Endothelial cell of umbilical vein (primary cell): ENCODE measurements around the gene BCL2. TPM values are rescaled to one million over a fixed set of nuclear protein-coding genes. Genes with fewer than 3 reads are reported as not detected.

Experiments
- BruUV-seq: library from RNA; stranded (reverse); fragments of 400-500 nt; replicated peaks from 2 replicates; lab custom pipeline; 2021; lab: Mats Ljungman, UMichigan
- CTCF ChIA-PET: fragments of 300-600, 350-600 bp; sonication (Branson Sonifier 250); formaldehyde crosslinking; loops from one replicate; lab custom pipeline; 2021; ENCODE audit warnings: antibody characterized with exemption, inconsistent platforms; lab: Charles Lee
- POLR2A ChIA-PET: fragments of 300-600, 350-600 bp; sonication (Branson Sonifier 250); formaldehyde crosslinking; loops from one replicate; lab custom pipeline; 2021; ENCODE audit warnings: antibody characterized with exemption, inconsistent platforms; lab: Charles Lee
- DNase-seq: peaks from one replicate; pipeline ENCODE4 v3.0.0-alpha.2; 2011; ENCODE audit warnings: low read depth, low spot score
- FAIRE-seq: peaks from 2 replicates; lab custom pipeline; 2011; peaks lifted over from hg19 to GRCh38; lab: Jason Lieb, UNC
- H2AFZ ChIP-seq: 2 replicates; pipeline ENCODE4 v1.6.0; 2012; ENCODE audit warnings: low read depth, low read length, control low read depth, inconsistent platforms
- H3K27ac ChIP-seq: 2 replicates; pipeline ENCODE4 v1.5.1; 2011; ENCODE audit warnings: low read depth, mild to moderate bottlenecking, control low read depth, low read length, moderate library complexity; ENCODE audit not compliant: insufficient read depth
- H3K27me3 ChIP-seq, 2 experiments: 2 replicates each; pipeline versions ENCODE4 v1.6.0 to v1.6.1; 2011; ENCODE audit warnings: low read length in 2 of 2, mixed read lengths in 1 of 2; ENCODE audit not compliant: control insufficient read depth in 2 of 2, insufficient read depth in 2 of 2
- H3K36me3 ChIP-seq, 2 experiments: 2 replicates in 1 of 2; 3 replicates in 1 of 2; pipeline ENCODE4 v1.5.1; 2011; ENCODE audit warnings: low read length in 2 of 2, mild to moderate bottlenecking in 1 of 2, moderate library complexity in 1 of 2; ENCODE audit not compliant: control insufficient read depth in 2 of 2, insufficient read depth in 2 of 2; ENCODE audit errors: extremely low read depth in 1 of 2
- H3K4me1 ChIP-seq: 3 replicates; pipeline ENCODE4 v1.5.1; 2011; ENCODE audit warnings: mild to moderate bottlenecking, low read length; ENCODE audit not compliant: control insufficient read depth, insufficient read depth; ENCODE audit errors: extremely low read depth
- H3K4me2 ChIP-seq: 2 replicates; pipeline ENCODE4 v1.6.1; 2011; ENCODE audit warnings: low read length, control low read depth, mixed read lengths; ENCODE audit not compliant: insufficient read depth
- H3K4me3 ChIP-seq, 3 experiments: fragments of 200-600 bp in 1 of 3; sonication (generic), shearing (Covaris generic) in 1 of 3; replicated peaks in 1 of 3; 2 replicates each; pipeline ENCODE4 v1.5.1; 2011 to 2016; ENCODE audit warnings: control low read depth in 3 of 3, low read length in 3 of 3, mild to moderate bottlenecking in 2 of 3, inconsistent platforms in 1 of 3, low read depth in 1 of 3, moderate library complexity in 1 of 3; ENCODE audit not compliant: insufficient read depth in 1 of 3
- H3K79me2 ChIP-seq: 2 replicates; pipeline ENCODE4 v1.6.0; 2012; ENCODE audit warnings: low read length, inconsistent platforms; ENCODE audit not compliant: control insufficient read depth, insufficient read depth
- H3K9ac ChIP-seq: replicated peaks from 2 replicates; pipeline ENCODE3; 2011; ENCODE audit warnings: low read length, control low read depth; ENCODE audit not compliant: insufficient read depth; ENCODE audit errors: extremely low read depth
- H3K9me1 ChIP-seq: replicated peaks from 3 replicates; pipeline ENCODE4 v1.6.0; 2011; ENCODE audit warnings: mild to moderate bottlenecking, low read length; ENCODE audit not compliant: control insufficient read depth, insufficient read depth; ENCODE audit errors: extremely low read depth
- H3K9me3 ChIP-seq: replicated peaks from 2 replicates; pipeline ENCODE4 v1.5.1; 2012; ENCODE audit warnings: low read length, inconsistent platforms; ENCODE audit not compliant: control insufficient read depth, insufficient read depth
- H4K20me1 ChIP-seq: replicated peaks from 2 replicates; pipeline ENCODE3; 2011; ENCODE audit warnings: mild to moderate bottlenecking, low read length; ENCODE audit not compliant: control insufficient read depth, insufficient read depth; ENCODE audit errors: extremely low read depth
- CTCF ChIP-seq, 2 donors: IDR thresholded peaks; 1 replicate in 1 of 2; 2 replicates in 1 of 2; pipeline ENCODE4 v1.5.1; 2011; ENCODE audit warnings: low read length in 2 of 2, mild to moderate bottlenecking in 2 of 2, moderate library complexity in 2 of 2, control low read depth in 1 of 2, inconsistent platforms in 1 of 2, low read depth in 1 of 2; ENCODE audit not compliant: insufficient read depth in 1 of 2; ENCODE audit errors: extremely low read depth in 1 of 2
- EZH2 ChIP-seq: IDR thresholded peaks from 2 replicates; pipeline ENCODE4 v1.6.1; 2012; ENCODE audit warnings: borderline replicate concordance, low read depth, mild to moderate bottlenecking, moderate library complexity, low read length, inconsistent platforms; ENCODE audit not compliant: severe bottlenecking
- FOS ChIP-seq: IDR thresholded peaks from 2 replicates; pipeline ENCODE4 v1.6.1; 2011; ENCODE audit warnings: mild to moderate bottlenecking, low read length, moderate library complexity, borderline replicate concordance; ENCODE audit not compliant: insufficient read depth
- GATA2 ChIP-seq: IDR thresholded peaks from 2 replicates; pipeline ENCODE4 v1.7.0; 2011; ENCODE audit warnings: low read depth, mild to moderate bottlenecking, moderate library complexity, mixed read lengths, low read length; ENCODE audit not compliant: insufficient read length, insufficient read depth
- JUN ChIP-seq: IDR thresholded peaks from 2 replicates; pipeline ENCODE4 v1.6.1; 2011; ENCODE audit warnings: borderline replicate concordance, low read depth; ENCODE audit not compliant: insufficient read length, insufficient read depth
- MAX ChIP-seq: IDR thresholded peaks from 2 replicates; pipeline ENCODE4 v1.6.1; 2011; ENCODE audit not compliant: insufficient read depth, insufficient read length
- MYC ChIP-seq: IDR thresholded peaks from one replicate; pipeline ENCODE4 v1.6.1; 2011; ENCODE audit warnings: mild to moderate bottlenecking, low read depth, low read length
- POLR2A ChIP-seq: IDR thresholded peaks from 2 replicates; pipeline ENCODE4 v1.6.1; 2012; ENCODE audit warnings: low read depth, mild to moderate bottlenecking, control low read depth, low read length
- POLR2AphosphoS5 ChIP-seq: IDR thresholded peaks from 2 replicates; pipeline ENCODE4 v1.6.1; 2012; ENCODE audit warnings: low read depth, mild to moderate bottlenecking, control low read depth, low read length, moderate library complexity; ENCODE audit not compliant: insufficient read depth
- dilution Hi-C: fragments of 300-500 bp; cut with MboI; formaldehyde crosslinking; loops from one replicate; pipeline ENCODE4 v1.15.0; 2019; ENCODE audit warnings: low sequenced_read_pairs; ENCODE audit not compliant: extremely low pct_ligation_motif_present
- intact Hi-C: fragments of 100-400 bp; cut with micrococcal nuclease; formaldehyde crosslinking; loops from one replicate; pipeline ENCODE4 v1.10.0; 2022
- polyA plus RNA-seq, 4 experiments: library from polyadenylated mRNA; depleted of rRNA in 3 of 4; stranded (reverse) in 3 of 4; unstranded in 1 of 4; fragments of >200 nt; gene quantifications; 2 replicates each; pipeline versions ENCODE4 v1.2.1 to v1.2.3, GENCODE V29; 2011 to 2012; ENCODE audit warnings: missing spikeins in 1 of 4
- total RNA-seq: library from RNA; stranded (reverse); gene quantifications from 2 replicates; pipeline ENCODE4 v1.2.3, GENCODE V29; 2021

BCL2 gene
- total and polyA plus RNA-seq, 2 donors (not counting 3 experiments of a cell fraction or from before 2014, with no cell fraction given), result 0.35 to 5.0 TPM

GRCh38 chr18:63179422-63179821 is 140.1 kb downstream of the BCL2 start:
- Histone ChIP-seq H3K9me3 (no peaks in the 10 kb centered on the region), H3K4me1 (no peaks in the 10 kb centered on the region), H3K4me3 (no peak overlapping the region), H4K20me1 (no peaks in the 10 kb centered on the region), H3K9me1 (no peaks in the 10 kb centered on the region), H3K36me3 (no peaks in the 10 kb centered on the region), H3K27ac (no peak overlapping the region), H3K79me2 (no peaks in the 10 kb centered on the region), H3K9ac (no peak overlapping the region), H2AFZ (no peak overlapping the region), H3K4me2 (no peak overlapping the region), H3K27me3 (peaks cover 0 to 2% of the 10 kb centered on the region in 2 experiments)
- dilution Hi-C loops (no loop called here), intact Hi-C loops (no loop called here)
- BruUV-seq, result no TSS peak
- TF ChIP-seq CTCF (IDR thresholded peaks at IDR 0.05; ENCODE audit: extremely low read depth in 1 of 2, insufficient read depth in 1 of 2, low read depth in 1 of 2, low read length in 2 of 2) (no peak), EZH2 (no peak), FOS (no peak), POLR2A (no peak), POLR2AphosphoS5 (no peak), GATA2 (no peak), JUN (no peak), MAX (no peak), MYC (no peak)
- DNase-seq, result no peak
- FAIRE-seq, result no peak
- ChIA-PET POLR2A (no interaction called here), CTCF (no interaction called here)
